ENCODE data around the gene CACNG7.
A peak's percentile ranks its signal among the peaks of the same experiment; 100 is the strongest.
"Not testable (repeated sequence)": the region's sequence is repeated elsewhere in the genome, so short reads cannot be mapped to it uniquely, and the experiment has no call there.

CACNG7 gene, protein sequence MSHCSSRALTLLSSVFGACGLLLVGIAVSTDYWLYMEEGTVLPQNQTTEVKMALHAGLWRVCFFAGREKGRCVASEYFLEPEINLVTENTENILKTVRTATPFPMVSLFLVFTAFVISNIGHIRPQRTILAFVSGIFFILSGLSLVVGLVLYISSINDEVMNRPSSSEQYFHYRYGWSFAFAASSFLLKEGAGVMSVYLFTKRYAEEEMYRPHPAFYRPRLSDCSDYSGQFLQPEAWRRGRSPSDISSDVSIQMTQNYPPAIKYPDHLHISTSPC

DNA sequence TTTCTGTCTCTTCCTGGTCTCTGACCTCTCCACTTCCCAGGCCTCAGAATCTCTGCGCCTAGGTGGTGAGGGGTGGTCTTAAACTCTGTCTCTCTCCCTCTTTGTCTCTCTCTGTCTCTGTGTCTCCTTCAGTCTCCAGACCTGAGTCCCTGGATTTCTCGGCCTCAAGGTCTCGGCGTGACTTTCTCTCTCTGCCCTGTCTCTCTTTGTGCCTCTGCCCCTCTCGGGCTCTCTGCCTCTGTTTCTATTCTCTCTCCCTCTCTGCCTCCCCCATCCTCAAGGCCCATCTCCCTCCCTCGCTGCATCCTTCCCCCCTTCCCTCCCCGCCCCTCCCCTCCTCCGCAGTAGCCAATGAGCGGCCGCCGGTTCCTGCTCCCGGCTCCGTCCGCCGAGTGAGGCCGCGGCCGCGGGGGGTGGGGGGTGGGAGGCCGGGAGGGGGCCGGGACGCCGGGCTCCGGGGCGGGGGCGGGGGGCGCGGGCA, at the start of gene CACNG7:
Gene CACNG7, plus strand, starts transcription at position 344 of the 481 bp plus-strand sequence. CDS start 3,554 bp downstream, outside the sequence.
- no peak for DNase-seq

DNA sequence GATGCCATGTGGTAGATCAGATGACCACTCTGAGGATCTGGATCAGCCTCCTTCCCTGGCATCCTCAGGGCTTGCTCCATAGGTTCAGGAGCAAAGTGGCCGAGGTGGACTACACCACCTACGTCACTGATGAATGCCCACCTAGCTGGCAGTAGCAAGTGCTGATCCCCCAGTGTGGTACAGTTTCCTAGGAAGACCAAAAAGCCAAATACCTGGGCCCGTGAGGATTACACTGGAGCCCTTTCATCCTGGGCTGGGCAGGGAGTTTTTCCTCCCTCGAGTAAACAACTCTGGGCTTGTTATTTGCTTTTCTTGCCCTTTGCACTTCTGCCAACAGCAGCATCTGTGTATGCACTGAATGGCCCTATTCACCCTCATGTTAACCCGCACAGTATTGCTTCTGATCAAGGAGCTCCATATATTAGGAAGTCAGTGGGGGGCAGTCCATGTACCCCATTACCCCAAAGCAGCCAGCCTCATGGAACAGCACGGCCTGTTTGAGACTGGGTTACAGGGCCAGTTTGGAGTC, 44.7 kb upstream of the CACNG7 start:
- no peak for DNase-seq

DNA sequence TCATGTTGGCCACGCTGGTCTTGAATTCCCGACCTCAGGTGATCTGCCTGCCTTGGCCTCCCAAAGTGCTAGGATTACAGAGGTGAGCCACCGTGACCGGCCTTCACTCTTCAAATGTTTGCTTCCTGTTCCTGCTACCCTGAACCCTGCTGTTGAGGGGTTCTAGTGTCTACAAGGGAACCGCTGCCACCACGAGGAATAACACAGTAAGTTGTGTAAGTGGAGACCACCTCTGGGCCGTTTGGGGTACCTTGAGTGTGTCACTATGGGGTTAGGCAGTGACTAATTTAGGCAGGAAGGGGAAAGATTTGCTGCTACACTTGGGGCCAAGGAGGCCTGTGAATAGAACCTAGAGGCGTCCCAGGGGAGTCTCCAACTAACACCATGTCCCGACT, 43.6 kb upstream of the CACNG7 start:
- DNase-seq, result no peak

DNA sequence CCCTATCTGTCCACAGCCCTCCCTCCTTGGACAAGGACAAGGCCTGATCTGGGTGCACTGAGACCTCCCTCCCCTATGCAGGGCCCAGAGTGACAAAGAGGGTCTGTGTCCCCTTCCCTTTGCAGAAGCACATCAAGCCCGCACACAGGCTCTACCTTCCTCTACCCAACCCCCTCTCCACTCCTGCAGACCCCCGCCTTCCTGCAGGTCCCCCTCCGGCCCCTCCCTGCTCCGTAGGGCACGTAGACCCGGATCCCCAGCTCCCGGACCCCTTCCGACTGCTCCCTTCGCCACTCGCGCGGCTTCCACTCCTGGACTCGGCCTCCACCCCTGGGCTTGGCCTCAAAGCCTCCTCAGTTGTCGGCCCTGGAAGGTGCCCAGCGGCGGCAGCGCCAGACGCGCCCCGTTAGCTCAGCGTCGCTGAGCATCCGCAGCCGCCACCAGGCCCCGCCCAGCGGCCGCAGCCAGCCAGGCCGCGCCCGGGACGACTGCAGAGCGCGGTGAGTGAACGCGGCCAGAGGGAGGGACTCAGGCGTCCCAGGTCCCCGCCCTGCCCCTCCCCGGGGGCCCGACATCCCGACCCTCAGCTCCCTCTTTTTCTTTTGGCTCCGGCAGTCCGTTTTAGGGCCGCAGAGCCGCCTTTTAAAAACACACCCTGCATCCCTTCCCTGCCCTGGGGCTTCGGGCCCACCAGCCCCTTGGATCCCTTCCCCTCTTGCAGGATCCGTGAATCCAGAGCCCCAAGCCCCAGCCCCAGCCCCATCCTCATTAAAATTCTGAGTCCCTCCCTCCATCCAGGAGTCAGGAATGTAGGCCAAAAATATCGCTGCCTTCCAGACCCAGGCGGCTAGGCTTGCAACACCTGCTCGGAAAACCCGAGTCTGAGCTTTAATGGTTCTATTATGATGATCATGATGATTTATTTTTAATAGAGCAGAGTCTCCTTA, 42.9 kb upstream of the CACNG7 start:
- DNase-seq, result no peak

DNA sequence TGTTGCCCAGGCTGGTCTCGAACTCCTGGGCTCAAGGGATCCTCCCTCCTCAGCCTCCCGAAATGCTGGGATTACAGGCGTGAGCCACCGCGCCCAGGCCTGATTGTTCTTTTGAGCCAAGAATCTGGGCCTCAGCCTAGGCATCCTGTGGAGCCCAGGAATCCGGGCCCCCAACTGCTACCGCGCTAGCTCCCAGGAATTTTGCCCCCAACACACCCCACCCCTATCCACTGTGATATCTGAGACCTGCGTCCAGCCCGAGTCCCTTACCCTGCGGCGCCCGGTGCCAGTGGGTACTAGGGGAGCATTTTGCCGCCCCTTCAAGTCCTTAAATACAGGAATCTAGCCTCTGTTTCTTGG, 42.2 kb upstream of the CACNG7 start:
- DNase-seq, result no peak

DNA sequence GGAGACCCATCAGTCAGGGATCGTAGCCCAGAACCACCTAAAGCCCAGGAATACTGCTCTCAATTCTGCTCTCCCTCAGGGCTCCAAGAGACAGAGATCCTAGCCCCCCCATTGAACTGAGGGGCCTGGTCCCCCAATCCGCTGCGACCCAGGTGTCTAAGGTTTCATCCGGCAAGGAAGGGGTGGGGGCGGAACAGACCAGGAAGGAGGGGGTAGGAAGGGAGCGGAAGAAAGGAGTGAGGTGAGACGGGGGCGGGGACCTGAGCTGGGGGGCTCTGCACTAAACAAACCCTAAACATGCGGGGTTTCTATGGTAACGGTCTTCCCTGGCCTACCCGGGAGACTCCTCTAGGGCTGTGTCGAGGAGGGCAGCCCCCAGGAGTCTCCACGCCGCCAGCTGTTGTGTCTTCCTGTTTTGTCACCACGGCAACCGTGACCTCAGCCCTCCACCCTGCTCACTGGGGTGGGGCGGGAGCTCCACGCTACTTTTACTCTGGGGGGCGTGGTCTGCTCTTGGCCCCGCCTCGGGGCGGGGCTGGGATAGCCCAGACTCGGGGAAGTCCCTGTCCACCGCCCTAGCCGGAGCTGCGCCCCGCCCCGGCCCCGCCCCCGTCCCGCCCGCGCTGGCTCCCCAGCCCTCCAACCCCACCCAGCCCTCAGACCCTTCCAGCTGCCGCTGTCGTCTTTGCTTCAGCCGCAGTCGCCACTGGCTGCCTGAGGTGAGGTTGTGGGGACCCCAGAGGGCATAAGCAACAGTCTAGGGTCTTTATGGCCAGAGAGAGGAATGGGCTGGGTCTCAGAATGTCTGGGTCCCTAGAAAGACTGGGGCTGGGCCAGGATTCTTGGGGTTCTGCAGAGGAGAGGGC, 41.6 kb upstream of the CACNG7 start, which contains the start of gene MYADM:
Gene MYADM, plus strand, starts transcription at position 659 of the 866 bp plus-strand sequence. CDS start 5,647 bp downstream, outside the sequence.
- DNase-seq, result peak; percentile 16

DNA sequence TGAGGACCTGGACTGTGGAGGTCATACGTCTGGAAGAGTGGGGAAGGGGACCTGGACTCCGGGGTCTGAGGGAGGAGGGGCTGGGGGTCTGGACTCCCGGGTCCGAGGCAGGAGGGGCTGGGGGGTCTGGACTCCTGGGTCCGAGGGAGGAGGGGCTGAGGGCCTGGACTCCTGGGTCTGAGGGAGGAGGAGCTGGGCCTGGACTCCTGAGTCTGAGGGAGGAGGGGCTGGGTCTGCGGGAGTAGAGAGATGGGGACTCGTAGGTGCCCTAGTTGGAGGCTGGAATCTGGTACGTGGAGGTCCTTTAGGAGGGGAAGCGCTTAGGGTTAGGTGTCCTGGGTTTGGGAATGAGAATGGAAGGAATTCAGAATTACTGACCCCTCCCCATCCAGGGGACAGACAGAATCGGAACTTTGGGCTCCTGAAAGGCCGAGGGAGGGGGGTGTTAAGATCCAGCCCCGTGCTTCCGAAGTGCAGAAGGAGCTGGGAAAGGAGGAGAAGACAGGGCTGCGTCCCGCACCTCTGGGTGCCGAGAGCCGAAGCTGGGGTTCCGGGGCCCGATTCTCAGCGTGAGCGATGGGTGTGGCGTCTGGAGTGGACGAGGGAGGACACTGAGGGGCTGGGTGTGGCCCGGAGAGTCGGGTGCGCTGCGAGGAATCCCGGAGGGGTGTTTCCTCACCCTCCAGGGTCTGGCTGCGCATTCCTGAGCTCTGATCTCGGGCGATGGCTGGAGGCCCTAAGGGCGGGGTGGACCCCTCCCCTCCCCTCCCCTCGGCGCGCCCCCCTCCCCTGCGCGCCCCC, 40.8 kb upstream of the CACNG7 start:
- DNase-seq, result no peak

DNA sequence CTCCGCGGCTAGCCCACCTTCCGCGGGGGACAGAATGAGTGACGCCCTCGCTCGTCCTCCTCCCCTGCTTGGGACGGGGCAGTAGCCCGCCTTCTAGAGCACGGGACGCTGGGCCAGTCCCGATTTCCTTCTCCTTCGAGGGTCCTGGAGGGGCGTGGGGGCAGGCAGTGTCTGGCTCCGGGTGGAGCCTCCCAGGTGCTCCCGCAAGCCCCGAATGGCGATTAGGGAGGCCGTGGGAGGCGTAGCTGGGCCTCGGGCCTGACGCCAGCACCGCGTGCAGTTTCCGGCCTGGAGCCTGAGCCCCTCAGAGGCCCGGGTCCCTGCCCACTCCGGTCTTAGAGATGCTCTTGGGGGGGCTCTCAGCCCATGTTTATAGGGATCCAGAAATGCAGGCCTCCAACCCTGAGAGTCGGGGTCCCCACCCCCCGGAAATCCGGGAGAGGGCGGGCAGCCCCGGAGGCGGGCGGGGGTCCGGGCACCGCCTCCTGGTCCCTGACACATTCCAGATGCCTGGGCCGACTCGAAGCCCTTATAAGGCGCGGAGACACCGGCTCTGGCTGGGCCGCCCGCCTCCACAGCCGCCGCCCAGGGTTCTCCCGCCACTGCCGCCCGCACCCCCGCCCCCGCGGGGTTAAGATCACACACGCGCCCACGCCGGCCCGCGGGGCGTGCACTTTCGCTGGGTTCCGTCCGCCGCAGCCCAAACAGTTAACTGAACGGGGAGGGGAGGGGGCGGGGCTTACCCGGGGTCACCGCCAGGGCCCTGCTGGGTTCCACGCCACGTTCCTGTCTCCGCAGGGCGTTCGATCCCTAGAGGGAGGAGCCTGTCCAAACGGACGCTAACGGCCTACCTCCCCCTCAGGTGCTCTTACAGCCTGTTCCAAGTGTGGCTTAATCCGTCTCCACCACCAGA, 39.9 kb upstream of the CACNG7 start:
- DNase-seq, result no peak

DNA sequence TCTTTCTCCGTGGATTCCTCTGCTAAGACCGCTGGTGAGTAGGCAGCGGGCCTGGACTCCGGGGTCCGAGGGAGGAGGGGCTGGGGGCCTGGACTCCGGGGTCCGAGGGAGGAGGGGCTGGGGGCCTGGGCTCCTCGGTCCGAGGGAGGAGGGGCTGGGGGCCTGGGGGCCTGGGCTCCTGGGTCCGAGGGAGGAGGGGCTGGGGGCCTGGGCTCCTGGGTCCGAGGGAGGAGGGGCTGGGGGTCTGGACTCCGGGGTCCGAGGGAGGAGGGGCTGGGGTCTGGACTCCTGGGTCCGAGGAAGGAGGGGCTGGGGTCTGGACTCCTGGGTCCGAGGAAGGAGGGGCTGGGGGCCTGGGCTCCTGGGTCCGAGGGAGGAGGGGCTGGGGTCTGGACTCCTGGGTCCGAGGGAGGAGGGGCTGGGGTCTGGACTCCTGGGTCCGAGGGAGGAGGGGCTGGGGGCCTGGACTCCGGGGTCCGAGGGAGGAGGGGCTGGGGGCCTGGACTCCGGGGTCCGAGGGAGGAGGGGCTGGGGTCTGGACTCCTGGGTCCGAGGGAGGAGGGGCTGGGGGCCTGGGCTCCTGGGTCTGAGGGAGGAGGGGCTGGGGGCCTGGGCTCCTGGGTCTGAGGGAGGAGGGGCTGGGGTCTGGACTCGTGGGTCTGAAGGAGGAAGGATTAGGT, 39.1 kb upstream of the CACNG7 start:
- not testable (repeated sequence) for DNase-seq

DNA sequence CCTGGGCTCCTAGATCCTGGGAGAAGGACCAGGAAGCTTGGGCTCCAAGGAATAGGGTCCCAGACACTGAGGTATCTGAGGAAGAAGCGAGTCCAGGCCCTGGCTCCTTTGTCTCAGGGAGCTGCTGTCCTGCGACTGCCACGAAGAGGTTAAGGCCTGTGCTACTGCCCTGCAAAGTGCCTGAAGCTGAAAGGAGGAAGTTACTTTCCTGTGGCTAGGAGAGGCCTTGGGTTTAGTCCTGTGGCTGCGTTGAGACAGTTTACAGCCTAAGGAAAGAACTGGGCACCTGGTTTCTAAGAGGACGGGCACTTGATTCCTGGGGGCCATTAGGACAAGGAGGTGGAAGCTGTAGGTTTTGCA, 38.6 kb upstream of the CACNG7 start:
- no peak for DNase-seq

DNA sequence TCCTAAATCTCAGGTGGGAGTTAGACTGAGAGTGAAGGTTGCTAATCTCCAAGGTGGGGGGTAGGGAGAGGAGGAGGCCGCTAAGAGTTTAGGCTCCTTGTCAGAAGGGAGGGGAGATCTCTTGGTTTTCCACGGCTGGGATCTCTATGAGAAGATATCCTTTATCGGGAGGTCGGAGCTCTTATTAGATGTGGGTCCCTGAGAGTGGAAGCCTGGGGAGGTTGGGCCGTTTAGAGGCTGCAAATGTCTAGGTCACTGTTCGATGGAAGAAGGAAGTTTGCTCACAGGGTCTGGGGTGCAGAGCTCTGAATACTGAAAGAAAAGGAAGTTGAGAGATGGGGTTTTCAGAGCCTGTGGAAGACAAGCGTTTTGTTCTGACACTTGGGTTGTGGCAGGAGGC, 37.6 kb upstream of the CACNG7 start:
- DNase-seq, result no peak

DNA sequence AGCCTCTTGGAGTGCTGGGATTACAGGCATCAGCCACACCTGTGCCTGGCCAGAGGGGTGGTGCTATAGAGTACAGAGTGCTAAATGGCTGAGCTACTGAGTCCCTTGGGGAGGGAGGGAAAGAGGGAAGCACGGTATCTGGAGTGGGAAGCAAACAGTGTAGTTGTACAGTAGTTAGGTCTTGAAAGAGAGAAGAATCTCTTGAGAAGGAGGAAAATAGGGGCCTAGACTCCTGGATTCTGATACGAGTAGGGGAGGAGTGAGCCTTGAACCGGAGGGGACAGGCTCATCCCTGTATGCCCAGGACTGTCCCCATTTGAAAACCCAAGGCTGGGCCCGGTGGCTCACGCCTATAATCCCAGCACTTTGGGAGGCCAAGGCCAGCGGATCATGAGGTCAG, 36.3 kb upstream of the CACNG7 start:
- DNase-seq, result no peak

DNA sequence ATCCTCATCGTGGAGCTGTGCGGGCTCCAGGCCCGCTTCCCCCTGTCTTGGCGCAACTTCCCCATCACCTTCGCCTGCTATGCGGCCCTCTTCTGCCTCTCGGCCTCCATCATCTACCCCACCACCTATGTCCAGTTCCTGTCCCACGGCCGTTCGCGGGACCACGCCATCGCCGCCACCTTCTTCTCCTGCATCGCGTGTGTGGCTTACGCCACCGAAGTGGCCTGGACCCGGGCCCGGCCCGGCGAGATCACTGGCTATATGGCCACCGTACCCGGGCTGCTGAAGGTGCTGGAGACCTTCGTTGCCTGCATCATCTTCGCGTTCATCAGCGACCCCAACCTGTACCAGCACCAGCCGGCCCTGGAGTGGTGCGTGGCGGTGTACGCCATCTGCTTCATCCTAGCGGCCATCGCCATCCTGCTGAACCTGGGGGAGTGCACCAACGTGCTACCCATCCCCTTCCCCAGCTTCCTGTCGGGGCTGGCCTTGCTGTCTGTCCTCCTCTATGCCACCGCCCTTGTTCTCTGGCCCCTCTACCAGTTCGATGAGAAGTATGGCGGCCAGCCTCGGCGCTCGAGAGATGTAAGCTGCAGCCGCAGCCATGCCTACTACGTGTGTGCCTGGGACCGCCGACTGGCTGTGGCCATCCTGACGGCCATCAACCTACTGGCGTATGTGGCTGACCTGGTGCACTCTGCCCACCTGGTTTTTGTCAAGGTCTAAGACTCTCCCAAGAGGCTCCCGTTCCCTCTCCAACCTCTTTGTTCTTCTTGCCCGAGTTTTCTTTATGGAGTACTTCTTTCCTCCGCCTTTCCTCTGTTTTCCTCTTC, 35.1 kb upstream of the CACNG7 start:
- no peak for DNase-seq

DNA sequence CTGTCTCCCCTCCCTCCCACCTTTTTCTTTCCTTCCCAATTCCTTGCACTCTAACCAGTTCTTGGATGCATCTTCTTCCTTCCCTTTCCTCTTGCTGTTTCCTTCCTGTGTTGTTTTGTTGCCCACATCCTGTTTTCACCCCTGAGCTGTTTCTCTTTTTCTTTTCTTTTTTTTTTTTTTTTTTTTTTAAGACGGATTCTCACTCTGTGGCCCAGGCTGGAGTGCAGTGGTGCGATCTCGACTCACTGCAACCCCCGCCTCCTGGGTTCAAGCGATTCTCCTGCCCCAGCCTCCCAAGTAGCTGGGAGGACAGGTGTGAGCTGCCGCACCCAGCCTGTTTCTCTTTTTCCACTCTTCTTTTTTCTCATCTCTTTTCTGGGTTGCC, 34.5 kb upstream of the CACNG7 start:
- DNase-seq, result no peak

DNA sequence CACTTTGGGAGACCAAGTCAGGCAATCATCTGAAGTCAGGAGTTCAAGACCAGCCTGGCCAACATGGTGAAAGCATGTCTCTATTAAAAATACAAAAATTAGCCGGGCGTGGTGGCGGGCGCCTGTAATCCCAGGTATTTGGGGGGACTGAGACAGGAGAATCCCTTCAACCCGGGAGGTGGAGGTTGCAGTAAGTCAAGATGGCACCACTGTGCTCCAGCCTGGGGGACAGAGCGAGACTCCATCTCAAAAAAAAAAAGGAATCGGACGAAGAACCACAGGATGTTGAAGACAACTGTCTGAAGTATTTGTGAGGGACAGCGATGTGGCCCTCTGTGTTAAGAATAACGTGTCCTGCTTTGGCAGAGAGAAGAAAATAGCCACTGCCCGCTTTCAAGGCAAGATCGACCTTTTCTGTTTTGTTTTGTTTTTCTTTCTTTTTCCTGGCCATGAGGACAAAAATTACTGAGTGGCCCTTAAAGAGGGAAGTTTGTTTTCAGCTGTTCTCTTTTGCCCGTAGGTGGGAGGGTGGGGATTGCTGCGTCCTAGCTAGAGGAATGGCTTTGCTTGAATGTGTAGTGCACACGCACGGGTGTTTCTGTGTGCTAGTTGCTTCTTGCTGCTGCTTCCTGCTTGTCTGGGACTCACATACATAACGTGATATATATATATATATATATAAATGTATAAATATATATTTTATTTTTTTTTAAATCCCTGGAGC, 33.3 kb upstream of the CACNG7 start:
- no peak for DNase-seq

DNA sequence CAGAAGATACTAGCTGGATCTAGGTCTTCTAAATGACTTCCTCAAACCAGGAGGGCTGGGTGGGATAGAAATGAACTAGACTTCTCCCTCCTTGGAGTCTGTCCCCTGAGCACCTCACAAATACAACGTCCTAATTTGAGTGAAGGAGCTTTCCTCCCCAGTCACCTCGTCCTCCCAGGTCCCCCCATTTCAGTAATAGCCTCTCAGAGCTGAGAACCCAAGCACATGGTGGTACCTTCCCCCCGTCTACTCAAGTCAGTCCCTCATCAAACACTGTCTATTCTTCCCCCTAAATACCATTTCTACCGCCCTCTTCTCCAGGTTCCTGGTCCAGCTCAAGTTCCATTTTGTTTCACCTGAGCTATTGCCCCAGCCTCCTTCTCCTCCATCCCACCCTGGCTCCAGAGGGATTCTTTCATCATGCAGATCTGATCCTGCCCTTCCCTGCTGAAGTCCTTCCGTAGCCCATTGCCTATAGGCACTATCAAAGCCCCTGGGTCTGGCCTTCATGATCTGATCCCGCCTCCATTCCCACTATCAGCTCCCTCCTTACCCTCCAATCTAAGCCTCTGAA, 32.3 kb upstream of the CACNG7 start:
- DNase-seq, result no peak

DNA sequence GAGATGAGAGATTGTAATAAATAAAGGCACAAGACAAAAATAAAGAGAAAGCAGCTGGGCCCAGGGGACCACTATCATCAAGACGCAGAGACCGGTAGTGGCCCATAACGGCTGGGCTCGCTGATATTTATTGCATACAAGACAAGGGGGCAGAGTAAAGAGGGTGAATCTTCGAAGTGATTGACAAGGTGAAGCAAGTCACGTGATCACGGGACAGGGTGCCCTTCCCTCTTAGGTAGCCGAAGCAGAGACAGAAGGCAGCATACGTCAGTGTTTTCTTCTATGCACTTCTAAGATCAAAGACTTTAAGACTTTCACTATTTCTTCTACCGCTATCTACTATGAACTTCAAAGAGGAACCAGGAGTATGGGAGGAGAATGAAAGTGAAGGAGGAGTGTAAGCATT, 31.7 kb upstream of the CACNG7 start:
- no peak for DNase-seq

DNA sequence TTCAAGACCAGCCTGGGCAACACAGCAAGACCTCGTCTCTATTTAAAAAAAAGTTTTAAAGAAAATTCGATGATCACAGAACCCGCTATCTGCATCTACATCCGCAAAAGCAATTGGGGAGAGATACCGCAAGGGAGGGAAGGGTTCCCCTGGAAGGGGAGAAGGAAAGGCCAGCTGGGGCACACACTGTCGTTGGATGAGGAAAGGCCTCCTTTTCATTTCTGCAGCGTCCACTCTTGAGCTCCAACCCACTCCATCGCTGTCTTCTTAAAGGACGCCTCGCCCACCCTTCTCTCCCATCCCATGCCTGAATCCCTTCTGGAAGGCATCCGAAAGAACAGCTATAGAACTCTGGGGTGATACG, 30.3 kb upstream of the CACNG7 start:
- DNase-seq, result no peak
